ENCODE measurements around the gene FYTTD1.

GRCh38 chr3:197795200-197795599, 45.5 kb downstream of the FYTTD1 start:
- TF ChIP-seq CTCF (conservative IDR thresholded peaks at IDR 0.05; ENCODE audit: low read length), result no peak
- no peak for TF ChIP-seq EZH2phosphoT487 (IDR thresholded peaks at IDR 0.05; ENCODE audit: borderline replicate concordance, low read depth, low read length)
